ENCODE results near the gene SCAI. TPM values are rescaled to one million over a fixed set of nuclear protein-coding genes. Genes with fewer than 3 reads are reported as not detected.
"Not testable (repeated sequence)": the region's sequence is repeated elsewhere in the genome, so short reads cannot be mapped to it uniquely, and the experiment has no call there.

The SCAI gene
- total RNA-seq, 1 experiment from 2014 or later: 15.5 TPM

- Histone ChIP-seq H4K20me1 (ENCODE audit: control insufficient read depth, insufficient read depth, insufficient read length) (no peaks in the 10 kb centered on the region), H3K18ac (ENCODE audit: insufficient read length, low read depth, low read length) (no peak overlapping the region), H3K79me2 (ENCODE audit: insufficient read depth, low read length) (no peaks in the 10 kb centered on the region), H3K23me2 (ENCODE audit: insufficient read length, low read depth, low read length, poor library complexity, severe bottlenecking) (no peaks in the 10 kb centered on the region), H4K5ac (ENCODE audit: insufficient read length, low read depth, low read length) (no peak overlapping the region), H2BK5ac (ENCODE audit: insufficient read length, low read length) (no peak overlapping the region), H3K9me3 (ENCODE audit: control insufficient read depth, low read depth, low read length) (no peaks in the 10 kb centered on the region), H3K9ac (ENCODE audit: extremely low read depth, insufficient read length, low read length) (no peak overlapping the region), H3K56ac (ENCODE audit: insufficient read length, low read depth, low read length) (no peak overlapping the region), H3K4me1 (ENCODE audit: insufficient read depth, low read length) (no peaks in the 10 kb centered on the region), H3K23ac (ENCODE audit: insufficient read length, low read depth, low read length) (no peak overlapping the region), H2BK15ac (ENCODE audit: low read depth, low read length) (no peak overlapping the region), H3K79me1 (ENCODE audit: insufficient read depth, low read depth, low read length, poor library complexity, severe bottlenecking) (no peaks in the 10 kb centered on the region), H3K27me3 (ENCODE audit: insufficient read depth, low read length) (no peaks in the 10 kb centered on the region), H2BK12ac (ENCODE audit: insufficient read length, low read depth, low read length) (no peak overlapping the region), H3T11ph (ENCODE audit: low read length) (no peak overlapping the region), H3K4ac (ENCODE audit: low read depth, low read length) (no peak overlapping the region), H4K8ac (replicated peaks; ENCODE audit: insufficient read length, low read depth, low read length) (no peak overlapping the region), H3K4me2 (ENCODE audit: insufficient read depth, insufficient read length, low read length) (no peak overlapping the region), H4K91ac (ENCODE audit: insufficient read length, low read depth, low read length) (no peak overlapping the region), H3K14ac (ENCODE audit: insufficient read depth, low read length) (no peak overlapping the region), H2BK120ac (ENCODE audit: low read depth, low read length, poor library complexity, severe bottlenecking) (no peak overlapping the region), H2AK5ac (ENCODE audit: insufficient read length, low read length) (no peak overlapping the region), H3K27ac (ENCODE audit: insufficient read length, low read depth, low read length) (no peak overlapping the region), H2AFZ (ENCODE audit: low read length) (no peak overlapping the region), H2BK20ac (ENCODE audit: low read depth, low read length, poor library complexity, severe bottlenecking) (no peak overlapping the region)
- WGBS (ENCODE audit: extremely low coverage, insufficient read length, low lambda C conversion rate): no CpG with 5 or more reads among the region's 4 CpGs
- Mint-ChIP-seq H3K36me3 (ENCODE audit: insufficient read depth in 1 of 3, low read depth in 3 of 3) (peaks cover 42 to 69% (median 59%) of the 10 kb centered on the region in 3 experiments), H3K4me3 (no peak overlapping the region), H3K4me1 (no peaks in the 10 kb centered on the region), H3K27ac (no peak overlapping the region), H3K27me3 (ENCODE audit: low read depth) (no peaks in the 10 kb centered on the region), H3K9me3 (no peaks in the 10 kb centered on the region)
- TF ChIP-seq CTCF (conservative IDR thresholded peaks at IDR 0.05): no peak
- no peak for DNase-seq
These were observed 122.3 kb downstream of the SCAI start for GRCh38 chr9:125021069-125021468.

- H3K9ac ChIP-seq (ENCODE audit: extremely low read depth, insufficient read length, low read length); H3K27me3 Mint-ChIP-seq (ENCODE audit: low read depth); H3K4me3 Mint-ChIP-seq; H3K18ac ChIP-seq (ENCODE audit: insufficient read length, low read depth, low read length); H3K4me1 ChIP-seq (ENCODE audit: insufficient read depth, low read length); H3K79me1 ChIP-seq (ENCODE audit: insufficient read depth, low read depth, low read length, poor library complexity, severe bottlenecking); H3K23ac ChIP-seq (ENCODE audit: insufficient read length, low read depth, low read length); H4K8ac ChIP-seq (replicated peaks; ENCODE audit: insufficient read length, low read depth, low read length); H3K79me2 ChIP-seq (ENCODE audit: insufficient read depth, low read length); H2BK12ac ChIP-seq (ENCODE audit: insufficient read length, low read depth, low read length); H3K14ac ChIP-seq (ENCODE audit: insufficient read depth, low read length); H2AFZ ChIP-seq (ENCODE audit: low read length); H3T11ph ChIP-seq (ENCODE audit: low read length); H2AK5ac ChIP-seq (ENCODE audit: insufficient read length, low read length); H3K27ac ChIP-seq (ENCODE audit: insufficient read length, low read depth, low read length); H3K4me2 ChIP-seq (ENCODE audit: insufficient read depth, insufficient read length, low read length); H4K5ac ChIP-seq (ENCODE audit: insufficient read length, low read depth, low read length); H3K23me2 ChIP-seq (ENCODE audit: insufficient read length, low read depth, low read length, poor library complexity, severe bottlenecking); H2BK120ac ChIP-seq (ENCODE audit: low read depth, low read length, poor library complexity, severe bottlenecking); H4K91ac ChIP-seq (ENCODE audit: insufficient read length, low read depth, low read length); H3K4me1 Mint-ChIP-seq; H3K27me3 ChIP-seq (ENCODE audit: insufficient read depth, low read length); H2BK20ac ChIP-seq (ENCODE audit: low read depth, low read length, poor library complexity, severe bottlenecking); H4K20me1 ChIP-seq (ENCODE audit: control insufficient read depth, insufficient read depth, insufficient read length); H2BK15ac ChIP-seq (ENCODE audit: low read depth, low read length); H3K27ac Mint-ChIP-seq; DNase-seq; H3K9me3 ChIP-seq (ENCODE audit: control insufficient read depth, low read depth, low read length); H3K4ac ChIP-seq (ENCODE audit: low read depth, low read length); H2BK5ac ChIP-seq (ENCODE audit: insufficient read length, low read length); H3K9me3 Mint-ChIP-seq; H3K56ac ChIP-seq (ENCODE audit: insufficient read length, low read depth, low read length): not testable (repeated sequence)
- peaks cover 26 to 41% (median 38%) of the 10 kb centered on the region in 3 experiments for H3K36me3 Mint-ChIP-seq (ENCODE audit: insufficient read depth in 1 of 3, low read depth in 3 of 3)
- WGBS (ENCODE audit: extremely low coverage, insufficient read length, low lambda C conversion rate): no CpG with 5 or more reads among the region's 5 CpGs
These were observed 127.7 kb downstream of the SCAI start for GRCh38 chr9:125015655-125016054.

Measured in H9 (cell line).